A204.1 (cell line): Measurements from ENCODE around the gene LRRC75B.
"Not testable (repeated sequence)": the region's sequence is repeated elsewhere in the genome, so short reads cannot be mapped to it uniquely, and the experiment has no call there.

Source experiments
- FAIRE-seq: peaks from 2 replicates; lab custom pipeline; 2012; peaks lifted over from hg19 to GRCh38; lab: Jason Lieb, UNC

The LRRC75B gene

DNA sequence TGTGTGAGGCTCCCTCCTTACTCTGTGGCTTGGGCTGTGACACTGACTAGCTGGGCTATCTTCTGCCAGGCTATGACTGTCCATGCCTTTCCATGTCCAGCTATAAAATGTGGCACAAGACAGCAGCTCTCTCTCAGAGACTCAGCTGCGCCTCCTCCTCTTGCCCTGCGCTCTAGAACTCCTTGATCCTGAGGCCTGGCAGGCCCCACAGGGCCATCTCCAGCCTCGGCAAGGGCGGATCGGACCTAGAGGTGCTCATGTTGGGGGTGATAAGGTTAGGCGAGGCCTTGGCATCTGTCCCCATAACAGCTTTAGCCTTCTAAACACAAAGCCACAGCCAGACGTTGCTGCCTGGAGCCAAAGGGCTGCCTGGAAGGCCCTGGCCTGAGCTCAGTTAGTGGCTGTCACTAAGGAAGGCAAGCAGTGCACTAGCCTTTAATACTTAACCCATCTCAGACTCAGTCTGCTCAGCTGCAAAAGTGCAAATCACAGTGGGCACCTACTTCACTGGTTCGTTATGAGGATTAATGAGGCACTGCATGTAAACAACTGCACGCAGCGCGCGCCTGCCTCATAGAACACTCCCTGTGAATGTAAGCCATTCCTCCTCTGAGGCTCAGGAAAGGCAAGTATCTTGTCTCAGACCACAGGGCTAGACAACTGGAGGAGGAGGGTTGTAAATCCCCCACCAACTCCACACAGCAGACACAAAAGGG lies 39.1 kb downstream of the LRRC75B start:
- FAIRE-seq: no peak

DNA sequence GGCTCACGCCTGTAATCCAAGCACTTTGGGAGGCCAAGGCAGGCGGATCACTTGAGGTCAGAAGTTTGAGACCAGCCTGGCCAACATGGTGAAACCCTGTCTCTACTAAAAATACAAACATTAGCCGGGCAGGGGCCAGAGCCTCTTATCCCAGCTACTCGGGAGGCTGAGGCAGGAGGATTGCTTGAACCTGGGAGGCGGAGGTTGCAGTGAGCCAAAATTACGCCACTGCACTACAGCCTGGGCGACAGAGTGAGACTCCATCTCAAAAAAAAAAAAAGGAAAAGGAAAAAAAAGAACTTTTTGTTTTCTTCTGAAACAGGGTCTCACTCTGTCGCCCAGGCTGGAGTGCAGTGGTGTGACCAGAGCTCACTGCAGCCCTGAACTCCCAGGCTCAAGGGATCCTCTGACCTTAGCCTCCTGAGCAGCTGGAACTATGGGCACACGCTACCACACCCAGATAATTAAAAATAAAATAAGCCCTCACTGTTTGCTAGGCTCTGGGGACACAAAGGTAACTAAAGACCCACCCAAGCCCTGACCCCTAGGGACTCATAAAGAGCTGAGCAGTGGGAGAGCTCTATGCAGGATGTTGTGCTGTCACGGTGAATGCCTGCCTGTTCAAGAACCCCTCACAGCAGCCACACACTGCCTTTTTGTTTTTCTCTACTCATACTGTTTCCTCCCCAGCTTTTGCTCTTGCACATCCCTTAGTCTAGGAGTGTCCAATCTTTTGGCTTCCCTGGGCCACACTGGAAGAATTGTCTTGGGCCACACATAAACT lies 40.2 kb downstream of the LRRC75B start:
- FAIRE-seq: not testable (repeated sequence)

DNA sequence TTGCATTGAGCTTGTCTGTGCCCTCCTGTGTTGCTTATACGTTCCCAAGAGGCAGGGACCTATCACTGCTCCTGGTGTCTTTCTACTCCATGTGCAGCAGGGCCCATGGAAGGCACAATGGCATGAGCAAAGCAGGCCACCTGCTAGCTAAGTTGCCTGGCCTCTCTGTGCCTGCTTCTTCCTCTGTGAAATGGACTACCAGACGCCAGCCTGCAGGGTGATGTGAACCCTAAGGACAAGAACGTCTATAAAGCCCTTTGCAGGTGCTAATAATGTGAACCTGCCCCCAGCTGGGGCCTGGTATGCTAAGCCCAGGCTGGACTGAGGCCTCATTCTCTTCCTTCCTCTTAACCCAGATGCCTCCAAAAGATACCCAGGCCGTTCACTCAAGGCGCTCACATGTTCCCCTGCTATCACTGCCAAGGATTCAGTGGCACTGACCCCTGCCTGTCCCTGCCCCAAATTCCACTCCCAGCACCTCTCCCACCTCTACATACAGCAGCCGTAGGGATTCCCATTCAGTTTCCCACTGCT lies 41.9 kb downstream of the LRRC75B start:
- no peak for FAIRE-seq

DNA sequence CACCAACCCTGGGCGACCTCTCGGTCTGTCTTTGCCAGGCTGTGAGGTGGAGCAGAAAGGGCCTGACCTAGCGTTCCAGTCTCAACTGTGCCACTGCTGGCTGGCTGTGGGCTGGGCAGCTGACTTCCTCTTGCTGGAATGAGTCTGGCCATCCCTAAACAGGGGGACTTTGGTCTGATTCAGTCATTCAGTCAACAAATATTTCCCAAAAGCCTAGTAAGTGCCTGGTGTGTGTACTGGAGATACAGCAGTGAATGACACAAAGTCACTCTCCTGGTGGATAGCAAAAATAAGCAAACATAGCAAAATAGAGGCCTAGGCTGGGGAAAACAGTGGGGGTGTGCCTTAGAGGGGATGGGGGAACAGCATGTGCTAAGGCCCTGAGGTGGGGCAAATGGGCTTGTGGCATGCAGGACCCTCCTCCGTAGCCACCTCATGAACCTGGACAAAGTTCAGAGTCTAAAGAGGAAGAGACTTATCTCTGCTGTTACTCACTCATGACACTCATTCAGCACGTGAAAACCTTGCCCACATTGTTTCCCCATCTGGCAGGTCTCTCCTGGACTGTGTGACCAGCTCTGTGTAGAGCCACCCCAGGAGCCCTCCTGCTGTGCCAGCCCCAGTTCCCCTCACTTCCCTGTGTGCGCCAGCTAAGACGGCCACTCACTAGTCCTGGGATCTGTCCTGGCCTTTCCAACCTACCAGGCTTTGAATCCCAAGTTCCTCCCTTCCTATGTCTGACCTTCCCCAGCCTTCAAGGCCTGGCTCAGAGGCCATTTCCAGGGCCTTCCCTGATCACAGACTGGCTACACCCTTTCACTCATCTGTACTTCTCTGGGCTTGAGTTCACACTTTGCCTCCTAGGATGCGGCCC lies 42.6 kb downstream of the LRRC75B start:
- FAIRE-seq: no peak

DNA sequence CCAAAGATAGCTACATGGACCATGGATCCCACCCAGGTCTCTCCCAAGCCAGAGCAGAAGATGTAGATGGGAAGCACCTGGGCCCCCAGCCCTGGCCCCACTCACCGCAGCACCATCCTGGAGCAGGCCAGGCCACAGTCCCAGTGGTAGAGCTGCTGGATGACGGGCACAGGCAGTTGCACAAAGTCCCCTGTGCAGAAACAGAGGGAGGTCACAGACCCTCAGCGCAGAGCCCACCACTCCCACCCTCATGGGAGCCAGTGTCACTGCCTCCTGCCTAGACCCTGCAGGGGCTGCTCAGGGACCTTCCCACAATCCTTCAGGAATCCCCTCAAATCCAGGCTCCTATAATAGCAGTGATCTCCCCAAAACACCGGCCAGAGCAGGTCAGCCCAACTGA lies 44.1 kb downstream of the LRRC75B start:
- FAIRE-seq: no peak

DNA sequence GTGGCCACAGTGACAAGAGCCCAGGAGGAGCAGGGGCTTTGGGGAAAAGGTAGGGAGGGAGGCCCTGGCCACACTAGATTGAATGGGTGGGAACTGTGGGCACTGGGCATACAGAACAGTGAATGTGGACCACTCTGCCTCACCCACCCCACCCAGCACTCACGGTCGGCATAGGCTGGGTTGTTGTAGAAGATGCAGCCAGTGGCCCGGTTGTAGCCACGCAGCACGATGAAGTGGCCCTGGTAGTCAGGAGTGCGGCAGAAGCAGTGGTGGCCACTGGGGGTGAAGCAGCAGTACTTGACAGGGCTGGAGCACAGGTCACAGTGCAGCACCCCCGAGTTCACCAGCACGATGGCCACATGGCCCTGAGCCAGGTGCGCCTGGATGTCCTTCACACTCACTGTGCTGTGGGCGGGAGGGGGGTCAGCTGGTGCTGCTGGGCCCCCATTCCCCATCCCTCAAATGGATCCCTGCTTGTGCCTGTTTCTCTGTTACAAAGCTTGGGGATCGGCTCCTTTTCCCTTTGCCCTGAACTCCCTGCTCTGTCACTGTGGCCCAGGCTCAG lies 49.1 kb downstream of the LRRC75B start:
- no peak for FAIRE-seq

DNA sequence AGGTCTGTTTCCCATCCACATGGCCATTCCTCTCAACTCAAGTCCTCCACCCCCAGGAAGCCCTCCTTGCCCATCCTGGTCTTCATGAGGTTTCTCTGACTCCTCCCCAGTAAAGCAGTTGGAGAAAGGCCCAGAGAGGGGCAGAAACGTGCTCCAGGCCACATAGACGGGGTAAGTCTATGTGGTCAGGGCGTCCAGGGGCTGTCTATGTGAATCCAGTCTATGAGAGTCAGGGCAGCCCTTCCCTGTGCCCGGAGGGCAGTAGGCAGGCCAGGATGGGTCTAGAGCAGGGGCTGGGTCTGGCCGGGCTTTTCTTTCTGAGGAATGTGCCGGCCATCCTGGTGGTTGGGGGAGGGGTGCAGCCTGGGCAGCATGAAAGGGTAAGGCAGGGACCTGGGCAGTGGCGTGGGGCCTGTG lies 49.7 kb downstream of the LRRC75B start:
- no peak for FAIRE-seq

DNA sequence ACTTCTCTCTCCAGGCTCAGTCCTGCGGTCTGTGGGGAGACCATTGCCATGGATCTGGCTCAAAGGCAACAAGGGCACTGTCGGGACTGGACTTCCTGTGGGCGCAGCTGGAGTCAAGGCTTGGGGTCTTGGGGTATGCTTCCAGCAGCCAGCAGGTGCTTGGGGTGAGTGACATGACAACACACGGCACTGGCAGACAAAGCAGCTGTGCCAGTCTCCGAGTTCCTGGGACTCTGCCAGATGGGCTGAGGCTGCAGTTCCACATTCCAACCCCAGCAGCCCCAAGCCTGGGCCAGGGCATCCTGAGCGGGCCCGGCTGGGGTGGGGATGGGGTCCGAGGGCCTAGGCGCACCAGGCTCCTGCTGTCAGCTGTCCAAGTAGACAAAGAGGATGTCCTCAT lies 50.2 kb downstream of the LRRC75B start:
- FAIRE-seq: no peak

DNA sequence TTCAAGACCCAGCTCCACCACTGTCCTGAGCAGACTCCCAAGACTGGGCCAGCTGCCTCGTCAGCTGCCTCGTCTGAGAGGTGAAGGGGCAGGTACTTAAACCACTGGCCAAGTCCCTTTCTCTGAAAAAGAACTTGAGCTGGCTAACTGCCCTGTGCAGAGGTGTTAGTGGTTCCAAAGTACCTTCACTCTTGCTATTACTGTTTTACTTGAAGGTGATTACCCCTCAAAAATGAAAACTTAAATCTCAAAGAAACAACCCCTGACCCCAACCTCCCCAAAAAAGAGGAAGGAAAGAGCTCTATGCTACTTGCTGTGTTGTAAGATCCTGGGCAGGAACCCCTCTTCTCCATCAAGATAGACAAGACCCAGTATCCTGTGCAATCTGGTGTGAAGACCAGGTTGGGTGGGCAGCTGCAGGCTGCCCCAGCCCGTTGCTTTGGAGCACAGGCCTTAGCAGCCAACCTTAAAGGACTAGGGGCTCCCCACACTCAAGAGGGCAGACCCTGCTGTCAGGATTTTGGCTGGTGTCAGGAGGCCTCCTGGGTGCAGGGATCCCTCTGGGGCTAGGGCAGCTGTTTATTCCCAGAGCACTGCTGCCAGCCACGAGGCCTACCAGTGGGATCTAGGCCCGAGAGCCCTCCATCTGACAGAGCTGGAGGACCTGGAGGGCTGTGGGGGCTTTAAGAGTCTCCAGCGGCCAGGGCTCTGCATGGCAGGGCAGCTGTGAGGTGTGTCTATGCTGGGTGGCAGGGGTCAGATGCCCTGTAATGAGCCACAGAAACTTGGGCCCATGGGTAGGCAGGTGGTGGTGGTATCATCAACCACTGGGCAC lies 51.0 kb downstream of the LRRC75B start:
- no peak for FAIRE-seq

DNA sequence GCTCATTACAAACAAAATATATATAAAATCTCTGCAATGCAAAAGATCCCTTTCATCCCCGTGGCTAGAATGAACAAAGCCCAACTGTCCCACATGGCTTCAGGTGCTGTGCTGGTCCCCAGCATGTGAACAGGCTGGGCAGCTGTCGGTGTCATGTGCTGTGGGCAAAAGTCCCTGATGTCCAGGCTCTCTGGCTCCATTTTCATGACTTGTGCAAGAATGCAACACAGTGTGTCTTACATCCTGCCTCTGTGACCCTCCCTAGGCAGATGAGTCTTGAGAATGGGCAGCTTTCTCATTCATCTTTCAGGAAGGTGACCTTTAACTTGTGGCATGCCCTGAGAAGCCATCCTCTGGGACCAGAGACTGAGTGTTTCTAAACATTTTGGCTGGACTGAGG lies 52.4 kb downstream of the LRRC75B start:
- FAIRE-seq: no peak

DNA sequence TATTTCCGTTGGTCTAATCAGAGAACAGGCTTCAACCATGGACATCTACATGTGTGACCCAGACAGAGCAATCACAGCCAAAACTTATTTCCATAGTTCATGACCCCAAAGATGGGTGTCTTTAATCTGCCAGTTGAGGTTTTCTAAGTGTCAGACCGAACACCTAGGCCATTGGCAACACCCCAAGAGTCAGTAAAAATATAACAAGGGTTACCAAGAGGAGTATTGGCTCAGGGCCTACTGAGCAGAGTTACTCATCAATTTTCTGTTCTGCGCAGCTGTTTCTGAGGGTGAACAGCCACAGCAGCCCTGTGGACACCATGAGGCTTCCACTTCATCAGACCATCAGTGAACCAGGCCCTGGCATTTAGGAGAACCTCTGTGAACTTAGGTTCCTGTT lies 56.8 kb downstream of the LRRC75B start:
- FAIRE-seq: no peak
